Dendritic cell treated with granulocyte-macrophage colony-stimulating factor and Interleukin-4, amounts not matched to agents 40 ng/mL and 50 ng/mL, for 4 days (primary cell): Measurements from ENCODE around the gene CLMN.
"Not testable (repeated sequence)": the region's sequence is repeated elsewhere in the genome, so short reads cannot be mapped to it uniquely, and the experiment has no call there.

ENCODE experiments used
- H3K27ac Mint-ChIP-seq: one replicate; pipeline ENCODE4 v1.8.0; 2022; ENCODE audit warnings: mild to moderate bottlenecking, mixed read lengths
- H3K27me3 Mint-ChIP-seq: one replicate; pipeline ENCODE4 v1.8.0; 2022; ENCODE audit warnings: mild to moderate bottlenecking, mixed read lengths
- H3K36me3 Mint-ChIP-seq: one replicate; pipeline ENCODE4 v1.8.0; 2022; ENCODE audit warnings: low read depth, mixed read lengths
- H3K4me1 Mint-ChIP-seq: one replicate; pipeline ENCODE4 v1.8.0; 2022; ENCODE audit warnings: low read depth, mixed read lengths
- H3K4me3 Mint-ChIP-seq: one replicate; pipeline ENCODE4 v1.8.0; 2022; ENCODE audit warnings: mild to moderate bottlenecking, moderate library complexity, mixed read lengths
- H3K9me3 Mint-ChIP-seq: one replicate; pipeline ENCODE4 v1.8.0; 2022; ENCODE audit warnings: mixed read lengths
- intact Hi-C: fragments of 100-400 bp; cut with micrococcal nuclease; formaldehyde crosslinking; loops from one replicate; pipeline ENCODE4 v1.15.0; 2022

The CLMN gene

GRCh38 chr14:95183532-95184412 is 135.9 kb downstream of the CLMN start:
- no peak overlapping the region for H3K4me3 Mint-ChIP-seq
- H3K27ac Mint-ChIP-seq, result peak overlapping the region; percentile 97
- H3K27me3 Mint-ChIP-seq, result no peaks in the 10 kb centered on the region

GRCh38 chr14:95183082-95183481 is 136.6 kb downstream of the CLMN start:
- Mint-ChIP-seq H3K4me1 (peaks cover 81% of the 10 kb centered on the region), H3K9me3 (peaks cover 4% of the 10 kb centered on the region), H3K27me3 (no peaks in the 10 kb centered on the region), H3K27ac (peak overlapping the region; percentile 97), H3K4me3 (no peak overlapping the region), H3K36me3 (peaks cover 10% of the 10 kb centered on the region)
- intact Hi-C loops, result no loop called here

More at GRCh38 chr14:95183532-95184412, 135.9 kb downstream of the CLMN start:
- intact Hi-C loops, result no loop called here
- peaks cover 9% of the 10 kb centered on the region for H3K9me3 Mint-ChIP-seq
- peaks cover 14% of the 10 kb centered on the region for H3K36me3 Mint-ChIP-seq
- peaks cover 83% of the 10 kb centered on the region for H3K4me1 Mint-ChIP-seq

- intact Hi-C loops, result no loop called here
- Mint-ChIP-seq H3K27me3 (no peaks in the 10 kb centered on the region), H3K4me3 (no peak overlapping the region), H3K36me3 (peaks cover 6% of the 10 kb centered on the region), H3K27ac (no peak overlapping the region), H3K4me1 (peaks cover 75% of the 10 kb centered on the region), H3K9me3 (no peaks in the 10 kb centered on the region)
Observed at GRCh38 chr14:95182379-95182778, 137.3 kb downstream of the CLMN start.

GRCh38 chr14:95180966-95181741 is 138.6 kb downstream of the CLMN start:
- Mint-ChIP-seq H3K36me3 (peaks cover 6% of the 10 kb centered on the region), H3K4me3 (no peak overlapping the region), H3K9me3 (no peaks in the 10 kb centered on the region), H3K27me3 (no peaks in the 10 kb centered on the region), H3K4me1 (peaks cover 63% of the 10 kb centered on the region), H3K27ac (no peak overlapping the region)
- intact Hi-C loops, result no loop called here

- intact Hi-C loops, H3K27me3 Mint-ChIP-seq, H3K27ac Mint-ChIP-seq, H3K4me3 Mint-ChIP-seq, H3K9me3 Mint-ChIP-seq, H3K36me3 Mint-ChIP-seq: not testable (repeated sequence)
- H3K4me1 Mint-ChIP-seq, result peaks cover 37% of the 10 kb centered on the region
Observed at GRCh38 chr14:95175670-95176069, 144.0 kb downstream of the CLMN start.

- H3K4me3 Mint-ChIP-seq, result no peak overlapping the region
- intact Hi-C loops, result no loop called here
- H3K9me3 Mint-ChIP-seq, result no peaks in the 10 kb centered on the region
- no peaks in the 10 kb centered on the region for H3K36me3 Mint-ChIP-seq
- H3K27ac Mint-ChIP-seq, result no peak overlapping the region
- H3K4me1 Mint-ChIP-seq, result peaks cover 31% of the 10 kb centered on the region
- no peaks in the 10 kb centered on the region for H3K27me3 Mint-ChIP-seq
Observed at GRCh38 chr14:95174184-95174792, 145.4 kb downstream of the CLMN start.

- H3K4me1 Mint-ChIP-seq, result peaks cover 30% of the 10 kb centered on the region
- H3K4me3 Mint-ChIP-seq, result no peak overlapping the region
- H3K36me3 Mint-ChIP-seq, result no peaks in the 10 kb centered on the region
- no peaks in the 10 kb centered on the region for H3K9me3 Mint-ChIP-seq
- no peaks in the 10 kb centered on the region for H3K27me3 Mint-ChIP-seq
- no peak overlapping the region for H3K27ac Mint-ChIP-seq
- intact Hi-C loops, result no loop called here
Observed at GRCh38 chr14:95173518-95173917, 146.2 kb downstream of the CLMN start.

GRCh38 chr14:95167177-95167576 is 152.5 kb downstream of the CLMN start:
- H3K4me1 Mint-ChIP-seq, result peaks cover 33% of the 10 kb centered on the region
- H3K9me3 Mint-ChIP-seq, result peaks cover 18% of the 10 kb centered on the region
- no peaks in the 10 kb centered on the region for H3K36me3 Mint-ChIP-seq
- intact Hi-C loops, result no loop called here
- no peaks in the 10 kb centered on the region for H3K27me3 Mint-ChIP-seq
- H3K27ac Mint-ChIP-seq, result peak overlapping the region; percentile 30
- no peak overlapping the region for H3K4me3 Mint-ChIP-seq

GRCh38 chr14:95165517-95165916 is 154.2 kb downstream of the CLMN start:
- no peaks in the 10 kb centered on the region for H3K36me3 Mint-ChIP-seq
- H3K27me3 Mint-ChIP-seq, result no peaks in the 10 kb centered on the region
- H3K27ac Mint-ChIP-seq, result no peak overlapping the region
- peaks cover 47% of the 10 kb centered on the region for H3K4me1 Mint-ChIP-seq
- intact Hi-C loops, result no loop called here
- no peak overlapping the region for H3K4me3 Mint-ChIP-seq
- peaks cover 18% of the 10 kb centered on the region for H3K9me3 Mint-ChIP-seq

GRCh38 chr14:95164506-95164905 is 155.2 kb downstream of the CLMN start:
- Mint-ChIP-seq H3K27me3 (no peaks in the 10 kb centered on the region), H3K27ac (no peak overlapping the region), H3K9me3 (peaks cover 18% of the 10 kb centered on the region), H3K4me3 (no peak overlapping the region), H3K36me3 (no peaks in the 10 kb centered on the region), H3K4me1 (peaks cover 47% of the 10 kb centered on the region)
- intact Hi-C loops, result no loop called here

GRCh38 chr14:95163666-95164065 is 156.0 kb downstream of the CLMN start:
- peaks cover 18% of the 10 kb centered on the region for H3K9me3 Mint-ChIP-seq
- H3K4me1 Mint-ChIP-seq, result peaks cover 49% of the 10 kb centered on the region
- intact Hi-C loops, result no loop called here
- no peak overlapping the region for H3K4me3 Mint-ChIP-seq
- H3K36me3 Mint-ChIP-seq, result no peaks in the 10 kb centered on the region
- peak overlapping the region; percentile 66 for H3K27ac Mint-ChIP-seq
- no peaks in the 10 kb centered on the region for H3K27me3 Mint-ChIP-seq

- H3K27me3 Mint-ChIP-seq, result no peaks in the 10 kb centered on the region
- H3K9me3 Mint-ChIP-seq, result peaks cover 18% of the 10 kb centered on the region
- H3K27ac Mint-ChIP-seq, result peak overlapping the region; percentile 66
- H3K4me3 Mint-ChIP-seq, result peak overlapping the region; percentile 53
- H3K4me1 Mint-ChIP-seq, result peaks cover 55% of the 10 kb centered on the region
- intact Hi-C loops, result no loop called here
- H3K36me3 Mint-ChIP-seq, result no peaks in the 10 kb centered on the region
Observed at GRCh38 chr14:95163132-95163531, 156.6 kb downstream of the CLMN start.

- no peaks in the 10 kb centered on the region for H3K27me3 Mint-ChIP-seq
- H3K4me3 Mint-ChIP-seq, result peak overlapping the region; percentile 53
- peak overlapping the region; percentile 66 for H3K27ac Mint-ChIP-seq
- H3K9me3 Mint-ChIP-seq, result peaks cover 18% of the 10 kb centered on the region
- intact Hi-C loops, result no loop called here
- no peaks in the 10 kb centered on the region for H3K36me3 Mint-ChIP-seq
- H3K4me1 Mint-ChIP-seq, result peaks cover 59% of the 10 kb centered on the region
Observed at GRCh38 chr14:95162641-95163040, 157.1 kb downstream of the CLMN start.
